GM18502 (cell line): ENCODE measurements around the gene CCDC137.

ENCODE experiments used
- ATAC-seq: cut with Tn5 transposase; IDR thresholded peaks from one replicate; pipeline ENCODE4 v1.9.1; 2021; ENCODE audit warnings: mild to moderate bottlenecking; ENCODE audit not compliant: unreplicated experiment, poor library complexity

The CCDC137 gene

GRCh38 chr17:81713556-81714411, 47.2 kb downstream of the CCDC137 start:
- no peak for ATAC-seq

GRCh38 chr17:81714412-81715106, 48.0 kb downstream of the CCDC137 start:
- ATAC-seq: no peak

GRCh38 chr17:81715107-81715871, 48.8 kb downstream of the CCDC137 start:
- ATAC-seq: no peak

GRCh38 chr17:81715872-81716673, 49.5 kb downstream of the CCDC137 start:
- no peak for ATAC-seq

GRCh38 chr17:81716674-81716996, 50.1 kb downstream of the CCDC137 start:
- ATAC-seq: no peak

DNA sequence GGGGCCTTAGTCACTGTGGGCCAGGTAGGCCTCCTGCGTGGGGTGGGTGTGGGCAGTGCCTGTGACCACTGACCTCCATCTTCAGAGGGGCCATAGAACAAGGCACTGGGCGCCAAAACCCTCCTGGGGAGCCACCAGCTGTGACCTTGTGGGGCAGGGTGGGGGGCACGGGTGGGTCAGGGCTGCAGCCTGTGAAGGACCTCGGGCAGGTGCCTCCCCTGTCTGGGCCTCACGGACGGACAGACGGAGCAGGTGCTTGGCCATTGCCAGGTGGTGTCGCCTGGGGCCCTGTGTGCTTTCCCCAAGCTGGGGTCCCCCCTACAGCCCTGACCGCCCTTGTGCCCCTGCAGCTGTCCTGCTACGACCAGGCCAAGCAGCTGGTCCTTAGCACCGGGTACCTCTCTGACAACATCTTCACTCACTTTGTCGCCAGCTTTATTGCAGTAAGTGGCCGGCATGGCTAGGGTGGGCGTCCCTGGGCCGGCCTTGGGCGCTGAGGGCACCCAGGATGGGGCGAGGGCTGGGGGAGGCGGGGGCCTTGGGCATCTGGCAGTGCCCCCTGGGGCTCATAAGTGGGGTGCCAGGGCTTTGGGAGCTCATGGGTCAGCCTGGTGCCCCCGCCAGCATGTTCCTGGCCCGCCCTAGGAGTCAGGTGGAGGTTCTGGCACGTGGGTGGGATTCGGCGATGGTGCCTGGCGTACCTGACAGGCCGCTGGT, 50.7 kb downstream of the CCDC137 start:
- ATAC-seq: no peak

DNA sequence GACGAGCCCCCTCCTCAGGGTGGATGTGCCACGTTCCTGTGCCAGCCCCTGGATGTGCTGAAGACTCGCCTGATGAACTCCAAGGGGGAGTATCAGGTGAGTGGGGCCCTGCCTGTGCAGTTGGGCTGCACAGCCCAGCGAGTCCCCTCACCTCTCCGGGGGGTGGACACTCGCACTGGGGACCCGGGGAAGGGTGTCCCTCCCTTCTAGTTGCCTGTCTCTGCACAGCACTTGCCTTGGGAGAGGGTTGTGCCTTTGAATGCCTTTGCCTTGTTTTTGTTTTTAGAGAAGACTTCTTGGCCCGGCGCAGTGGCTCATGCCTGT, 51.2 kb downstream of the CCDC137 start:
- ATAC-seq: no peak

- no peak for ATAC-seq
Observed at GRCh38 chr17:81719410-81720266, 53.1 kb downstream of the CCDC137 start.

GRCh38 chr17:81720267-81721071, 53.9 kb downstream of the CCDC137 start:
- no peak for ATAC-seq

DNA sequence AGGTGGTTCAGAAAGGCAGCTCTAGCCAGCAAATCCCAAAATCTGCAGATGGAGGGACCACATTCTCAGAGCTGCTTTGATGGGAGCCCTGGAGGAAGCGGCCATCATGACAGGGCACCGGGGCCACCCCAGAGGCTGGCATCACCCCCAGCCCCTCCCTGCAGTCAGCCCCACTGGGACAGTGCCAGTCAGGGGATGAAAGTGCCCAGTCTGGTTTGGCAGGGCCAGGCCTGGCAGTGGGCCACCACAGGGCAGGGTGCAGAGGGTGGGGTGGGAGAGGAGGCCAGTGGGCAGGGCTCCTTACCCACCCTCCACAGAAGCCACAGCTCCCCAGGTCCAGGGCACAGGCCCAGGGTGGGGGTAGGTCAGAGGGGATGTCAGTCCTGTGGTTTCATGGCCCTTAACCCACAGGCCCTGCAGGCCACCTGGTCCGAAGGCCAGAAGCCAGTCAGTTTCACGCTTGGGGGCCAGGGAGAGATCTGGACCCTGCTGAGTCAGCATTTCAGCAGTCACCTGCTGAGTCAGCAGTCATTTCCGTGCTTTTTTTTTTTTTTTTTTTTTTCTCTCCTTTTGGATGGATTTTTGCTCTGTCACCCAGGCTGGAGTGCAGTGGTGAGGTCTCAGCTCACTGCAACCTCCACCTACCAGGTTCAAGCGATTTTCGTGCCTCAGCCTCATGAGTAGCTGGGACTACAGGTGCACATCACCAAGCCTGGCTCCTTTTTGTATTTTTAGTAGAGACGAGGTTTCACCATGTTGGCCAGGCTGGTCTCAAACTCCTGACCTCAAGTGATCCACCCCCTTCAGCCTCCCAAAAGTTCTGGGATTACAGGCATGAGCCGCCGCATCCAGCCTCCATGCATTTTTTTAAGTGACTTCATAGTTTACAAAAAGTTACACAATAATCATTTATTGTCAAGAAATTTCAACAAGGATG, 55.9 kb downstream of the CCDC137 start:
- no peak for ATAC-seq
